Neutrophil (primary cell): Measurements from ENCODE around the gene ZBTB49.

ENCODE experiments used
- H3K27ac ChIP-seq: fragments of 200-600 bp; sonication (generic); 2 replicates; pipeline ENCODE4 v1.5.1; 2016; ENCODE audit warnings: mild to moderate bottlenecking, moderate library complexity
- H3K27me3 ChIP-seq: fragments of 200-600 bp; sonication (generic); 2 replicates; pipeline ENCODE4 v1.6.0; 2016; ENCODE audit warnings: mild to moderate bottlenecking
- H3K36me3 ChIP-seq: fragments of 200-600 bp; sonication (generic); 2 replicates; pipeline ENCODE4 v1.5.1; 2017
- H3K4me1 ChIP-seq, 2 experiments: fragments of 200-600 bp in 1 of 2; sonication (generic) in 1 of 2; 1 replicate in 1 of 2; 2 replicates in 1 of 2; pipeline versions ENCODE4 v1.5.1 to v1.6.1; 2013 to 2016; ENCODE audit warnings: low read depth in 1 of 2, low read length in 1 of 2, mild to moderate bottlenecking in 1 of 2, moderate library complexity in 1 of 2; ENCODE audit not compliant: control insufficient read depth in 1 of 2, insufficient read depth in 1 of 2
- H3K4me3 ChIP-seq, 2 experiments: fragments of 200-600 bp in 1 of 2; sonication (generic) in 1 of 2; 1 replicate in 1 of 2; 2 replicates in 1 of 2; pipeline ENCODE4 v1.5.1; 2013 to 2016; ENCODE audit warnings: low read depth in 1 of 2, low read length in 1 of 2, mild to moderate bottlenecking in 1 of 2, moderate library complexity in 1 of 2
- H3K9me3 ChIP-seq: fragments of 200-600 bp; sonication (generic); 2 replicates; pipeline ENCODE4 v1.5.1; 2016
- CTCF ChIP-seq: fragments of 200-600 bp; sonication (generic); IDR thresholded peaks from 2 replicates; pipeline ENCODE4 v1.5.1; 2016; ENCODE audit warnings: antibody characterized with exemption

The ZBTB49 gene

GRCh38 chr4:4332529-4332928 lies 42.5 kb downstream of the ZBTB49 start:
- Histone ChIP-seq H3K4me1 (no peaks in the 10 kb centered on the region), H3K4me3 (no peak overlapping the region), H3K27ac (no peak overlapping the region), H3K9me3 (no peaks in the 10 kb centered on the region), H3K36me3 (no peaks in the 10 kb centered on the region), H3K27me3 (peaks cover 5% of the 10 kb centered on the region)
- no peak for TF ChIP-seq CTCF

- Histone ChIP-seq H3K27me3 (no peaks in the 10 kb centered on the region), H3K36me3 (no peaks in the 10 kb centered on the region), H3K27ac (no peak overlapping the region), H3K4me3 (no peak overlapping the region), H3K4me1 (no peaks in the 10 kb centered on the region), H3K9me3 (no peaks in the 10 kb centered on the region)
- TF ChIP-seq CTCF = no peak
These were observed 43.2 kb downstream of the ZBTB49 start for GRCh38 chr4:4333265-4333706.

GRCh38 chr4:4334798-4335520 lies 44.9 kb downstream of the ZBTB49 start:
- Histone ChIP-seq H3K4me1 (no peaks in the 10 kb centered on the region), H3K36me3 (no peaks in the 10 kb centered on the region), H3K4me3 (no peak overlapping the region), H3K27me3 (no peaks in the 10 kb centered on the region), H3K9me3 (no peaks in the 10 kb centered on the region), H3K27ac (no peak overlapping the region)
- peak; percentile 52 for TF ChIP-seq CTCF

- Histone ChIP-seq H3K27me3 (no peaks in the 10 kb centered on the region), H3K36me3 (no peaks in the 10 kb centered on the region), H3K4me3 (no peak overlapping the region), H3K4me1 (no peaks in the 10 kb centered on the region), H3K9me3 (no peaks in the 10 kb centered on the region), H3K27ac (no peak overlapping the region)
- no peak for TF ChIP-seq CTCF
These were observed 48.4 kb downstream of the ZBTB49 start for GRCh38 chr4:4338210-4339001.

GRCh38 chr4:4339504-4340085 lies 49.5 kb downstream of the ZBTB49 start:
- H3K36me3 ChIP-seq = no peaks in the 10 kb centered on the region
- H3K27me3 ChIP-seq = no peaks in the 10 kb centered on the region
- H3K27ac ChIP-seq = no peak overlapping the region
- H3K9me3 ChIP-seq = no peaks in the 10 kb centered on the region
- TF ChIP-seq CTCF = no peak
- no peak overlapping the region for H3K4me3 ChIP-seq
- H3K4me1 ChIP-seq = no peaks in the 10 kb centered on the region
